K562 (cell line): ENCODE results near the gene USP22. TPM values are rescaled to one million over a fixed set of nuclear protein-coding genes. Genes with fewer than 3 reads are reported as not detected.

Experiments
- BHLHE40 ChIP-seq: IDR thresholded peaks from 2 replicates; pipeline ENCODE4 v1.6.1; 2011; ENCODE audit warnings: low read length, improper control_type of control experiment
- BRD9 ChIP-seq: fragments of 450-650 bp; IDR thresholded peaks from 2 replicates; pipeline ENCODE4 v1.6.1; 2018; ENCODE audit warnings: low read depth; ENCODE audit not compliant: partially characterized antibody
- CCAR2 ChIP-seq: fragments of 200-400 bp; formaldehyde crosslinking; IDR thresholded peaks from 2 replicates; pipeline ENCODE4 v1.6.1; 2017; ENCODE audit warnings: mild to moderate bottlenecking, low read depth, low read length
- EHMT2 ChIP-seq: fragments of 450-650 bp; IDR thresholded peaks from 2 replicates; pipeline ENCODE4 v1.6.1; 2018; ENCODE audit warnings: antibody characterized with exemption
- ELF2 ChIP-seq: fragments of 250-450 bp; sonication (Bioruptor Pico); IDR thresholded peaks from 2 replicates; pipeline ENCODE4 v1.5.0; 2021; ENCODE audit warnings: mild to moderate bottlenecking
- EP400 ChIP-seq: fragments of 450-650 bp; IDR thresholded peaks from 2 replicates; pipeline ENCODE4 v1.6.1; 2017; ENCODE audit warnings: antibody characterized with exemption, mild to moderate bottlenecking, moderate library complexity
- ESRRA ChIP-seq: fragments of 450-650 bp; IDR thresholded peaks from 2 replicates; pipeline ENCODE4 v1.6.1; 2014; ENCODE audit warnings: low read depth, mild to moderate bottlenecking, moderate library complexity, borderline replicate concordance
- HES1 ChIP-seq: fragments of 450-650 bp; IDR thresholded peaks from 2 replicates; pipeline ENCODE4 v1.6.1; 2016; ENCODE audit warnings: low read depth, mild to moderate bottlenecking, moderate library complexity
- ILK ChIP-seq: fragments of 450-650 bp; IDR thresholded peaks from 2 replicates; pipeline ENCODE4 v1.6.1; 2016; ENCODE audit warnings: missing genetic modification characterization, low read depth, mild to moderate bottlenecking, missing compliant biosample characterization, moderate library complexity, borderline replicate concordance
- JUND ChIP-seq, 2 experiments: IDR thresholded peaks; 2 replicates in 1 of 2; 3 replicates in 1 of 2; pipeline ENCODE4 v1.6.1; 2011; ENCODE audit warnings: borderline replicate concordance in 2 of 2, low read depth in 2 of 2, low read length in 2 of 2, improper control_type of control experiment in 1 of 2, missing biosample characterization in 1 of 2, missing genetic modification characterization in 1 of 2, missing genetic modification reagents in 1 of 2
- NFRKB ChIP-seq: fragments of 450-650 bp; IDR thresholded peaks from 2 replicates; pipeline ENCODE4 v1.6.1; 2016; ENCODE audit warnings: low read depth
- NFXL1 ChIP-seq: fragments of 450-650 bp; formaldehyde crosslinking; IDR thresholded peaks from 2 replicates; pipeline ENCODE4 v1.4.0; 2021; ENCODE audit warnings: mild to moderate bottlenecking
- NFYB ChIP-seq: IDR thresholded peaks from 2 replicates; pipeline ENCODE4 v1.6.1; 2011; ENCODE audit warnings: mild to moderate bottlenecking, moderate library complexity; ENCODE audit not compliant: insufficient read length; ENCODE audit errors: extremely low read depth
- NR2C2 ChIP-seq, 2 experiments: fragments of 200-800 bp in 1 of 2; sonication (Bioruptor generic) in 1 of 2; sonication (generic) in 1 of 2; formaldehyde crosslinking in 1 of 2; IDR thresholded peaks; 2 replicates each; pipeline versions ENCODE4 v1.6.1 to v1.8.0; 2016 to 2022; ENCODE audit warnings: mild to moderate bottlenecking in 1 of 2, missing compliant biosample characterization in 1 of 2, missing genetic modification characterization in 1 of 2, missing genetic modification reagents in 1 of 2
- NR3C1 ChIP-seq: sonication (generic); formaldehyde crosslinking; IDR thresholded peaks from 2 replicates; pipeline ENCODE4 v1.8.1; 2022; ENCODE audit warnings: missing genetic modification reagents
- PBX2 ChIP-seq, 2 experiments: IDR thresholded peaks in 1 of 2; conservative IDR thresholded peaks in 1 of 2; 2 replicates each; pipeline ENCODE4 v1.6.1; 2016; ENCODE audit warnings: low read depth in 2 of 2, mild to moderate bottlenecking in 1 of 2, missing compliant biosample characterization in 1 of 2, missing genetic modification characterization in 1 of 2, moderate library complexity in 1 of 2
- PHTF2 ChIP-seq: fragments of 250-450 bp; sonication (Bioruptor Pico); IDR thresholded peaks from 2 replicates; pipeline ENCODE4 v1.5.0; 2021; ENCODE audit warnings: mild to moderate bottlenecking
- RBFOX2 ChIP-seq: fragments of 200-400 bp; formaldehyde crosslinking; IDR thresholded peaks from 2 replicates; pipeline ENCODE4 v1.6.1; 2017; ENCODE audit warnings: low read depth, mild to moderate bottlenecking, low read length, moderate library complexity
- SIN3A ChIP-seq, 2 experiments: fragments of 150-350 bp in 1 of 2; IDR thresholded peaks; 2 replicates each; pipeline ENCODE4 v1.6.1; 2011 to 2016; ENCODE audit warnings: borderline replicate concordance in 2 of 2, low read depth in 2 of 2, low read length in 2 of 2, mild to moderate bottlenecking in 2 of 2, moderate library complexity in 2 of 2; ENCODE audit not compliant: control insufficient read depth in 1 of 2
- SMAD2 ChIP-seq: fragments of 150-350 bp; IDR thresholded peaks from 2 replicates; pipeline ENCODE4 v1.6.1; 2014; ENCODE audit warnings: low read depth, mild to moderate bottlenecking, low read length
- SMARCA5 ChIP-seq: fragments of 450-650 bp; IDR thresholded peaks from 2 replicates; pipeline ENCODE4 v1.6.1; 2016
- SREBF2 ChIP-seq: sonication (generic); formaldehyde crosslinking; IDR thresholded peaks from 2 replicates; pipeline ENCODE4 v1.4.0; 2020; ENCODE audit warnings: mild to moderate bottlenecking, missing genetic modification reagents
- TRIM28 ChIP-seq: fragments of 450-650 bp; IDR thresholded peaks from 2 replicates; pipeline ENCODE4 v1.6.1; 2017
- ZNF12 ChIP-seq: sonication (generic); formaldehyde crosslinking; IDR thresholded peaks from 2 replicates; pipeline ENCODE4 v1.4.0; 2020; ENCODE audit warnings: mild to moderate bottlenecking, missing genetic modification reagents
- ZNF586 ChIP-seq: fragments of 450-650 bp; formaldehyde crosslinking; conservative IDR thresholded peaks from 2 replicates; pipeline ENCODE4 v1.4.0; 2020; ENCODE audit warnings: mild to moderate bottlenecking, moderate library complexity
- ZNF699 ChIP-seq: fragments of 250-450 bp; sonication (Bioruptor Pico); IDR thresholded peaks from 2 replicates; pipeline ENCODE4 v1.8.0; 2021; ENCODE audit warnings: mild to moderate bottlenecking, moderate library complexity; ENCODE audit not compliant: insufficient replicate concordance
- polyA plus RNA-seq, 8 experiments: library from polyadenylated mRNA; depleted of rRNA in 4 of 8; stranded (reverse) in 5 of 8; unstranded in 3 of 8; fragments of >200 nt; fragmentation: Nextera tagmentation in 2 of 8; fragmentation: Illumina TruSeq in 1 of 8; extraction: Ambion mirVana in 2 of 8; extraction: Trizol in 1 of 8; gene quantifications; 2 replicates each; pipeline versions ENCODE4 v1.2.1 to v1.2.3, GENCODE V29; 2011 to 2014; ENCODE audit warnings: inconsistent platforms in 1 of 8, missing spikeins in 1 of 8
- total RNA-seq, 7 experiments: library from RNA; depleted of rRNA in 6 of 7; stranded (reverse); fragments of >200 nt in 6 of 7; fragmentation: Illumina TruSeq in 2 of 7; extraction: Trizol in 2 of 7; gene quantifications; 2 replicates each; pipeline versions ENCODE4 v1.2.1 to v1.2.3, GENCODE V29; 2011 to 2021; ENCODE audit warnings: low replicate concordance in 1 of 7

Gene USP22
- total and polyA plus RNA-seq, 9 of the 15 experiments (the other 6 are each of a cell fraction or from before 2014, with no cell fraction given), result 6.5 to 113 (median 58.9) TPM

- TF ChIP-seq PBX2 (CRISPR knock-in tag; IDR thresholded peaks at IDR 0.05; ENCODE audit: low read depth) (no peak), PBX2 (tag; conservative IDR thresholded peaks at IDR 0.05; ENCODE audit: low read depth) (no peak), SREBF2 (no peak), SIN3A (IDR thresholded peaks at IDR 0.05; ENCODE audit: borderline replicate concordance in 2 of 2, control insufficient read depth in 1 of 2, low read depth in 2 of 2, low read length in 2 of 2) (no peak), NFXL1 (no peak), NR2C2 (CRISPR knock-in tag; IDR thresholded peaks at IDR 0.05) (no peak), NR2C2 (tag; IDR thresholded peaks at IDR 0.05) (no peak), ELF2 (no peak), SMARCA5 (no peak), BRD9 (no peak), NR3C1 (CRISPR knock-in tag) (no peak), CCAR2 (no peak), BHLHE40 (no peak), ZNF699 (CRISPR knock-in tag) (no peak), TRIM28 (no peak), ILK (no peak), SMAD2 (no peak), HES1 (no peak), EHMT2 (no peak), NFRKB (no peak), NFYB (no peak), PHTF2 (CRISPR knock-in tag) (no peak), ZNF12 (CRISPR knock-in tag) (no peak), ZNF586 (CRISPR knock-in tag) (no peak), EP400 (peak; percentile 29; the same call in 1 of the 2 replicates), ESRRA (peak; percentile 30; the same call in 1 of the 2 replicates), JUND (IDR thresholded peaks at IDR 0.05; ENCODE audit: borderline replicate concordance, low read depth, low read length) (peak; percentile 37; the same call in 1 of the 2 replicates), JUND (tag; IDR thresholded peaks at IDR 0.05; ENCODE audit: borderline replicate concordance, low read depth, low read length) (no peak), RBFOX2 (peak; percentile 0; the same call in 1 of the 2 replicates)
Observed at GRCh38 chr17:21034340-21035235, 8.2 kb downstream of the USP22 start (continued).
